ENCODE measurements around the gene FYB2.

DNA sequence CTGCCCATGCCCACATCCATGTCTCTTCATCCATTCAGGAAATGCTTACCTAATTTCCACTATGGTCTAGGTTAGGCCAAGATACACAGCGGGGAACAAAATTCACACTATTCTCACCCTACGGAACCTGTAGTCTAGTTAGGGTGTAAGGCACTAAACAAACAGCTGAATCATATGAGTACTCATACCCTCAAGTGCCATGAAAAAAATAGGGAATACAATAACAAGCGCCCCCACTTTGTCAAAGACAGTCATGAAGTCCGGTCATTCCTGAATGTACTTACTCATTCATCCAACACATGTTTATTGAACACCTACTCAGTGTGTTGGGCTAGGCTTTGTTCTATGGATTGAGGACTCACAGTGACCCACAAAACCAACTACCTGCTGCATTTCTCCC lies 6.2 kb upstream of the FYB2 start:
- TF ChIP-seq SUZ12 (IDR thresholded peaks at IDR 0.05; ENCODE audit: extremely low read depth, insufficient read depth, insufficient read length) (no peak), ZNF274 (IDR thresholded peaks at IDR 0.05; ENCODE audit: low read depth, low read length) (no peak)

Measured in NT2/D1 (cell line).